ENCODE data around the gene MRPL28.

DNA sequence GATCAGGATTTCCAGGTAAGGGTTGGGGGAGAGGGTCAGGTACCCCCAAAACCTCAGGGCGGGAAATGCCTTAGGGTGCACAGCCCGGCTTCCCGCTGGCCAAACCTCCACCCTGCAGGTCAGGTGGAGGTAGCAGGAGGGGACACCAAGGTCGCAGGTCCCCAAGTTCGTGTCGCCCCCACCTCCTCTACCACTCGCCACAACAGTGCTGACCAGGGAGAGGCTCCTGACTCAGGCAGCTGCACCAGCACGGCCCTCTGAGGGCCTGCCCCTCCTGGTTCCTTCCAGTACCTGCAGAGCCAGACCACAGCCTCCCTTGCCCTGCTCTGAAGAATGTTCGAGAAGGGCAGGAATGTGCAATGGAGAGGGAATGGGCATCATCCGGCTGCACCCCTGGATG, 3.9 kb downstream of the MRPL28 start:
- TF ChIP-seq, protein P1, sequence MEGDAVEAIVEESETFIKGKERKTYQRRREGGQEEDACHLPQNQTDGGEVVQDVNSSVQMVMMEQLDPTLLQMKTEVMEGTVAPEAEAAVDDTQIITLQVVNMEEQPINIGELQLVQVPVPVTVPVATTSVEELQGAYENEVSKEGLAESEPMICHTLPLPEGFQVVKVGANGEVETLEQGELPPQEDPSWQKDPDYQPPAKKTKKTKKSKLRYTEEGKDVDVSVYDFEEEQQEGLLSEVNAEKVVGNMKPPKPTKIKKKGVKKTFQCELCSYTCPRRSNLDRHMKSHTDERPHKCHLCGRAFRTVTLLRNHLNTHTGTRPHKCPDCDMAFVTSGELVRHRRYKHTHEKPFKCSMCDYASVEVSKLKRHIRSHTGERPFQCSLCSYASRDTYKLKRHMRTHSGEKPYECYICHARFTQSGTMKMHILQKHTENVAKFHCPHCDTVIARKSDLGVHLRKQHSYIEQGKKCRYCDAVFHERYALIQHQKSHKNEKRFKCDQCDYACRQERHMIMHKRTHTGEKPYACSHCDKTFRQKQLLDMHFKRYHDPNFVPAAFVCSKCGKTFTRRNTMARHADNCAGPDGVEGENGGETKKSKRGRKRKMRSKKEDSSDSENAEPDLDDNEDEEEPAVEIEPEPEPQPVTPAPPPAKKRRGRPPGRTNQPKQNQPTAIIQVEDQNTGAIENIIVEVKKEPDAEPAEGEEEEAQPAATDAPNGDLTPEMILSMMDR (conservative IDR thresholded peaks at IDR 0.05 in 1 of 2, IDR thresholded peaks at IDR 0.05 in 1 of 2; ENCODE audit: extremely low read depth in 1 of 2, insufficient read depth in 1 of 2, low read depth in 1 of 2, low read length in 2 of 2): no peak
- TF ChIP-seq EZH2 (IDR thresholded peaks at IDR 0.05; ENCODE audit: borderline replicate concordance, low read length): no peak
